ENCODE measurements around the gene OR1L6.

Gene OR1L6, protein sequence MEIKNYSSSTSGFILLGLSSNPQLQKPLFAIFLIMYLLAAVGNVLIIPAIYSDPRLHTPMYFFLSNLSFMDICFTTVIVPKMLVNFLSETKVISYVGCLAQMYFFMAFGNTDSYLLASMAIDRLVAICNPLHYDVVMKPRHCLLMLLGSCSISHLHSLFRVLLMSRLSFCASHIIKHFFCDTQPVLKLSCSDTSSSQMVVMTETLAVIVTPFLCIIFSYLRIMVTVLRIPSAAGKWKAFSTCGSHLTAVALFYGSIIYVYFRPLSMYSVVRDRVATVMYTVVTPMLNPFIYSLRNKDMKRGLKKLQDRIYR
- total RNA-seq = 0 reads per million in 2 donors

DNA sequence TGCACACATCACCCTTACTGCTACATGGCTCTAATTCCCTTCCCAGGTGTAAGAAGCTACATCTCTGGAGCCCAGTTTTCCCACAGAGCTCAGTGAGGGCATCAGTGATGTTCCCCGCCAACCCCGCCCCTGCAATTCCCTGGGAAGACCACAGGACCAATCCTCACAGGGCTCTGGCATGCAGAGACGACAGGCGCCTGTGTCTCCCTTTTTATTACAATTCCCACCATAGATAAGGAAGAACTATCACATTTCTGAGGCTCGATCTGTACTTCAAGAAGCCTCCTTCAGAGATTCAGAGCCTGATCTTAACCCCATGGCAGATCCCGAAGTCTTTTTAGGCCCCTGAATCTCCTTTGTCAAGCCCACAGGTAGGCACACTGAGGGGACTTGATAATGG lies at the start of gene OR1L6:
OR1L6 (plus strand) TSS at position 301 of the 400 bp plus-strand sequence. CDS start 7,545 bp downstream, outside the sequence.
- no peak for DNase-seq

DNA sequence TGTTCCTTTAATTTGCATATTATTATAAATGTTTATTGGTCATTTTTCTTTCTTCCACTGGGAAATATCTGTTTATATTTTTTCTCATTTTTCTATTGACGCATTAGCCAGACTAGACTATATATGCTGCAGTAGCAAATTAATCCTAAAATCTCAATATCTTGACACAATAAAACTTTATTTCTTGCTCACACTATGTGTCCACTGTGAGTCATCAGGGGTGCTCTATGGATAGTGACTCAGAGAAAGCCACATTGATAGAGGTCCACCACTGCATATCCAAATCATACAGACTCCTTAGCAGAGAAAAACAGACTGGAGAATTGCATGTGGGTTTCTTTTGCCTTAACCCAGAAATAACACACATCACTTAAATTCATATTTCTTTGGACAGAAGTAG lies 46.4 kb upstream of the OR1L6 start:
- DNase-seq = no peak

DNA sequence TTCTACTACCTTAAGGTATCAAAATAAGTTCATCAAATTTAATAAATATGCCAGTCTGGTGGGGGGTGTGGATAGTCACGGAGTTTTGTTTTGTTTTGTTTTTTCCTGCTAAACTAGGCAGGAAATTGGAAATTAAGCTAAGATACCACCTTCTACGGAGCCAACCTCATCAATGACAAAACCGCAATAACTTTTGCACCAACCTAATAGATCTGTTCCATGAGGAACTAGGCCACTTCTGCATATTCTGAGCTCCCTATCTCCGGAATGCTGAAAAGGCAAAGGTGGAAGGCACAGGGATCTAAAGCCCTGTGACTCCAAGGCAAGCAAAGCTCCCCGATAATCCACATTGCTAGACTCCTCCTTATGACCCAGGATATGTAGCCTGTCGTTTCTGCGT lies 24.1 kb upstream of the OR1L6 start:
- no peak for DNase-seq

DNA sequence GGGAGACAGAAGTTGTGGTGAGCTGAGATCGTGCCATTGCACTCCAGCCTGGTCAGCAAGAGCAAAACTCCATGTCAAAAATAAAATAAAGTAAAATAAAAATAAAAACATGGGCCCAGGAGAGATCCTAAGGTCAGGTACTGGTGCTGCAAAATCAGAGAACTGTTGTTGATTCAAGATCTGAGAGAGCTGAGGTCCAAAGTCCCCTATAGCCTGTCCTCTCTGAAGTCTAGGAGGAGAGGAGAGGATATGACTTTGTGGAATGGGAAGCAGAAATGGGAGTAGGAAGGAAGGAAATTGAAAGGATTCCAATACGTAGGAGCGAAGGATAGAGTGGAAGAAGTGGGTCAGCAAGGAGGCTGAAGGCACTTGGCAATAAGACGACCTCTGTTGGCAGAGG lies 22.9 kb upstream of the OR1L6 start:
- no peak for DNase-seq

DNA sequence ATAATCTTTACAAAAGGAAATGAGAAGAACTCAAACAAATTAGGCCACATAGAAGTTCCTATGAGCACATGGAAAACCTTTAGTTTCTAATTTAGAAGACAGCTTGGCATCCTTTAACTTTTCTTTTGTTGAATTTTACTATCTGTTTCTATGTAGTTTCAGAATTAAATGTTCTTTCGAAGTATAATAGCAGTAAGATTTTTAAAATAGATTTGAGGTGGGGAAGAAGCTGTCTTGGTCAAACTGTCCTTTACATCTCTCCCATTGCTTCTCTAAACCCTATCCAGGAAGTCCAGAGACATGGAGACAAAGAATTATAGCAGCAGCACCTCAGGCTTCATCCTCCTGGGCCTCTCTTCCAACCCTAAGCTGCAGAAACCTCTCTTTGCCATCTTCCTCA lies 18.4 kb upstream of the OR1L6 start, which contains the start of gene OR1L4:
OR1L4 (plus strand) TSS at position 301 of the 400 bp plus-strand sequence; CDS start at position 301, 0 bp downstream.
- DNase-seq = no peak

DNA sequence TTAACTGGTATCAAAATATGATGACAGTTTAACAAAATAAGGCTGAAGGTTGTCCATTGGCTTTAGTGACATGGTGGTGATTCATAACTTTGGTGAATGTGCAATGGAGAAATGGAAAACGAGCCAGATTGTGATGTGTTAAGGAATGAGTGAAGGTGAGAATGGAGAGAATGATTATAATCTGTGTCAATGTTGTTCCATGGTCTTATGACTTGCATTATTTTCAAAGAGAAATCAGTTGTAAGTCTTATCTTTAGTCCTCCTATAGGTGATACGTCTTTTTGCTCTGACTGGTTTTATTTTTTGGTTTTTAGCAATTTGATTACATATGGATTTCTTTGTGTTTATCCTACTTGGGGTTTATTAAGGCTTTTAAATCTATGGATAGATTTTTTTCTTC lies 12.7 kb downstream of the OR1L6 start:
- no peak for DNase-seq

DNA sequence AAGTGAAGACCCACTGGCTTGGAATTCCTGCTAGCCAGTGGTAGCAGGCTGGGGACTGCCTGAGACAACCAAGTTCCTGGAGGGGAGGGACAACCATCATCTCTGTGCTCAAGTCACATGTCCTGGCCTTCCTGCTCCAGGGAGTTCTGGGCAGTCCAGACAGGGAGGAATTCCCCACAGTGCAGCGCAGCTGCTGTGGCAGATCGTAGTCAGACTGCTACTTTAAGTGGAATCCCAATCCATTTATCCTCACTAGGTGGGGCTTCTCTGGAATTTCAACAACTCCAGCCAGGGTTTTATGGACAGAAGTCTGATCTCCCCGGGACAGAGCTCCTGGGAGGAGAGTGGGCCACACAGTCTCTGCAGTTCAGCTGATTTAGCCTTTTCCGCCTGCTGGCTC lies 25.7 kb downstream of the OR1L6 start:
- no peak for DNase-seq

DNA sequence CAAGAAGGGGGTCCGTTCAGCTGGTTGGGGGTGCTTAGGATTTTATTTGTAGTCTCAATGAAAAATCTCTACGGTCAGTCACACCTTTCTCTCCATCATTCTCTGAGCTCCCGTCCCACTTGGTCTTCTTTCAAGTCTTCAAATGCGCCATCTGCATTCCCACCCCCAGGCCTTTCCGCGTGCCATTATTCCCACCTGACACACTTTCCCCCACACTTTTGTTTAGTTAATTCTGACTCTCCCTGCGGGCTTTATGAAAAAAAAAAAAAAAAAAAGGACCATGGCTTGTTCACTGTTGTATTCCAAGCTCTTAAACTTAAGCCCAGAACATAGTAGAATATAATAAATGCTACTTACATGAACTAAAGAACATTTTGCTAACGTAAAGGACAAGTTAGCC lies 34.9 kb downstream of the OR1L6 start:
- no peak for DNase-seq

DNA sequence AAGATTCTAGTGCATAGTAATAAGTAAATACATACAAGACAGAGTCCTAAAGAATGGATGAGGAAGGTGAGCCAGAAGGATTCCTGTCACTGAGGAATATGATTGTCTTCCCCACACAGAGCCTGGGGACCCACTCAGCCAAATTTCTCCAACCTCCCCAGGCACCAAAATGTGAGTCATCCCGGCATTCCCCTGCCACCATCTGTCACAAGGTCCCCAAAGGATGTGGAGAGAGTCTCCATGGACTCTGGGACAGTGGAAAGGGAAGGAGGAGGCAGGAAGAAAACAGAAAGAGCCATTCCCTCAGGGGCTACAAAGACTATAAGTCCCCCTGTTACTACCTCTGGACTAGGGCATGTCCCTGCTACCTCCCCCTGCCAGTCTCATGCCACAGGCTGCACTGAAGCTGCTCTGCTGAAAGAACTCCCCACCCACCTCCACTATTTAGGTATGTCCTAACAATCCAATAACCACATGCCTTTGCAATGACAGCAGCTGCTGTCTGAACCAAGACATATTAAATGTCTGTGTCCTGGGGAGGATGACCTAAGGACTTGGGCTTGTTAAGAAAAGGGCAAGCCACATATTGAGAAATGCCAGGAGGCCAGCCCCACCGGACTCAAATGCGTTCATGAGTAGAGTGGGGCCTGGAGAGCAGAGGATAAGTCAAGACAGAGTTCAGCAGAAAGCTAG lies 36.0 kb downstream of the OR1L6 start:
- DNase-seq = no peak

DNA sequence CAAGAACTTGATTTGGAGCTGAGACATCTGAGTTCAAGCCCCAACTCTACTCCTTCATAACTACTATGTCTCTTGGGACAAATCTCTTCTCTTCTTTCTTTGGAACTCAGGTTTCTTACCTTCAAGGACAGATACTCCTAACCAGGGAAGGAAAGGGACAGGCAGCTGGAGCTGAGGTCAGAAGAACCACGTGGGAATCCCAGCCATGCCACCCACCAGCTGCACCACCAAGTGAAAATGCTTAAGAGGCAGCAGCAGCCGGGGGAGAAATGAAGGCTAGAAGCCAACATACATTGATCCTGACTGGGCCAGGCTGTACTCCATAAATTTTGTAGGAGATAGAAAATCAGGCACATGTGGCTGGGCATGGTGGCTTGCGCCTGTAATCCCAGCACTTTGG lies 37.1 kb downstream of the OR1L6 start:
- DNase-seq = no peak

DNA sequence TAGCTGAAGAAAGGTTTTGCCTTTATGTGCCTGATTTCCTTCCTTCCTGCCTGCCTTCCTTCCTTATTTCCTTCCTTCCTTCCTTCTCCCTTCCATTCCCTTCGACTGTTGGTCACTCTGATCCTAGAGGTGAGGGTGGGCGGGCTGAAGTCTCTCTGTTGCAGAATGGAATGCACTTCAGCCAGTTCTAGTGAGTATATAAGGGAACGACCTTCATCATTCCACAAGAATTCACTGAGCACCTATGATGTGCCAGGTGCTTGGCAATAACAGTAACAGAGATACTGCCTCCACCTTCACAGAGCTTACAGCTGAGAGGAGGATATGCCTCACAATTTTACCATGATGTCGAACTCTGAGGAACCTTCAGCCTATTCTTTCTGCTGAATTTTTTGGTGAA lies 37.9 kb downstream of the OR1L6 start:
- DNase-seq = no peak

DNA sequence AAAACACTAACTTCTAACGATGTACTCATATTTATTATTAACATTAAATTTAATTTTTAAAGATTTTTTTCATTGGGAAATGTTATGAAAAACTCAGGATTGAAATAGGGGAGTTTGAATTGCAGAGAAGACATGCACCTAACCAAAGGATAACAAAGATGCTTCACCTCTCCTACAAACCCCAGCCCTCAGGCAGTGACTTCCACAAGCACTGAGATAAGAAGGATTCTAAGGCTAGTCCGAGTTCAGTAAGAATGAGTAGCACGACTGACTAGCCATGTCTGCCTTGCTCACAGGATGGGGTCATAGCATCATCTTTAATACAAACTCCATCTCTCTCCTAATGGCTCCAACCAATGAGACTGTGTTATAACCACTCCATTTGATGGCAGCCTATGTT lies 39.6 kb downstream of the OR1L6 start:
- DNase-seq = no peak

DNA sequence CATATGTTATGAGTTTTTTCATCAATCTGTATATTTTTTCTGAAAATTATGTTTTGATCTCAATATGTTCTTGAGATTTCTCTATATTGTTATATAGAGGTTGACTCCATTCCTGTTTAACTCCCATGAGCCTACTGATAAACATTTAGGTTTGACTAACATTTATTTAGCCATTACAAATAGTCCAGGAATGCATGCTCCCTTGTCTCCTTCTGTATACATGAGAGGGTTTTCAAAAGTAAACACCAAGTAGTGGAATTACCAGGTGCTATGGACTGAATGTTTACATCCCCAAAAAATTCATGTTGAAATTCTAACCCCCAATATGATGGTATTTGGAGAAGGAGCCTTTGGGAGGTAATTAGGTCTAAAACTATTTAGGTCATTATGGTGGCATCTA lies 43.2 kb downstream of the OR1L6 start:
- no peak for DNase-seq

DNA sequence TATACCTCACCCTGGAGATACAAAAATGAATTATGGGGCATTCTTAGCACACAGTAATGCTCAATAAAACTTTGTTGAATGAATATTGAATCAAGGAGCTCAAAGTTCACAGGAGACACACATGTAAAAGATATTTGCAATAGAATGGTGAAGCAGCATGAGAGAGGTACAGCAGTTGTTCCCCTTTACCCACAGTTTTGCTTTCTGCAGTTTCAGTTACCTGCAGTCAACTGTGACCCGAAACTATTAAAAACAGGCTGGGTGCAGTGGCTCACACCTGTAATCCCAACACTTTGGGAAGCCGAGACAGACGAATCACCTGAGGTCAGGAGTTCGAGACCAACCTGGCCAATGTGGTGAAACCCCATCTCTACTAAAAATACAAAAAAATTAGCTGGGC lies 44.2 kb downstream of the OR1L6 start:
- DNase-seq = no peak

DNA sequence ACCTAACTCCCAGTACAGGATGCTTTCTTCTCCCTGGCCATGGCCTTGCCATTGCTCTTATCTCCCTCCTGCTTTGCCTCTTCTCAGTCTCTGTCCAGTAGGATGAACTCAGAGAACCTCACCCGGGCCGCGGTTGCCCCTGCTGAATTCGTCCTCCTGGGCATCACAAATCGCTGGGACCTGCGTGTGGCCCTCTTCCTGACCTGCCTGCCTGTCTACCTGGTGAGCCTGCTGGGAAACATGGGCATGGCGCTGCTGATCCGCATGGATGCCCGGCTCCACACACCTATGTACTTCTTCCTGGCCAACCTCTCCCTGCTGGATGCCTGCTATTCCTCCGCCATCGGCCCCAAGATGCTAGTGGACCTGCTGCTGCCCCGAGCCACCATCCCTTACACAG lies 46.7 kb downstream of the OR1L6 start, which contains the start of gene OR5C1:
OR5C1 (plus strand) TSS at position 103 of the 400 bp plus-strand sequence; CDS start at position 103, 0 bp downstream.
- DNase-seq = no peak

DNA sequence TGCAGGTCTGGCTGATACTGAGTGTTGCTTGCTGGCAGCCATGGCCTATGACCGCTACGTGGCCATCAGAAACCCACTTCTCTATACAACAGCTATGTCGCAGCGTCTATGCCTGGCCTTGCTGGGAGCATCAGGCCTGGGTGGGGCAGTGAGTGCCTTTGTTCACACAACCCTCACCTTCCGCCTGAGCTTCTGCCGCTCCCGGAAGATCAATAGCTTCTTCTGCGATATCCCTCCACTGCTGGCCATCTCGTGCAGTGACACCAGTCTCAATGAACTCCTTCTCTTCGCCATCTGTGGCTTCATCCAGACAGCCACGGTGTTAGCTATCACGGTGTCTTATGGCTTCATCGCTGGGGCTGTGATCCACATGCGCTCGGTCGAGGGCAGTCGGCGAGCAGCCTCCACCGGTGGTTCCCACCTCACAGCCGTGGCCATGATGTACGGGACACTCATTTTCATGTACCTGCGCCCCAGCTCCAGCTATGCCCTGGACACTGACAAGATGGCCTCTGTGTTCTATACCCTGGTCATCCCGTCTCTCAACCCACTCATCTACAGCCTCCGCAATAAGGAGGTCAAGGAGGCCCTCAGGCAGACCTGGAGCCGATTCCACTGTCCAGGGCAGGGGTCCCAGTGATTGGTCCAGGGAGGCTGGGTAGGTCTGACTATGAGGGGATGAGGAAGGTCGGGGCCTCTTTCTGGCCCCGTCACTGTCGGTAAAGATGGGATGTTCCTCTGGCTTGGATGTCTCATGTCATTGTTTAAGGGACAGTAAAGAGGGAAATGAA lies 47.3 kb downstream of the OR1L6 start:
- DNase-seq = no peak

DNA sequence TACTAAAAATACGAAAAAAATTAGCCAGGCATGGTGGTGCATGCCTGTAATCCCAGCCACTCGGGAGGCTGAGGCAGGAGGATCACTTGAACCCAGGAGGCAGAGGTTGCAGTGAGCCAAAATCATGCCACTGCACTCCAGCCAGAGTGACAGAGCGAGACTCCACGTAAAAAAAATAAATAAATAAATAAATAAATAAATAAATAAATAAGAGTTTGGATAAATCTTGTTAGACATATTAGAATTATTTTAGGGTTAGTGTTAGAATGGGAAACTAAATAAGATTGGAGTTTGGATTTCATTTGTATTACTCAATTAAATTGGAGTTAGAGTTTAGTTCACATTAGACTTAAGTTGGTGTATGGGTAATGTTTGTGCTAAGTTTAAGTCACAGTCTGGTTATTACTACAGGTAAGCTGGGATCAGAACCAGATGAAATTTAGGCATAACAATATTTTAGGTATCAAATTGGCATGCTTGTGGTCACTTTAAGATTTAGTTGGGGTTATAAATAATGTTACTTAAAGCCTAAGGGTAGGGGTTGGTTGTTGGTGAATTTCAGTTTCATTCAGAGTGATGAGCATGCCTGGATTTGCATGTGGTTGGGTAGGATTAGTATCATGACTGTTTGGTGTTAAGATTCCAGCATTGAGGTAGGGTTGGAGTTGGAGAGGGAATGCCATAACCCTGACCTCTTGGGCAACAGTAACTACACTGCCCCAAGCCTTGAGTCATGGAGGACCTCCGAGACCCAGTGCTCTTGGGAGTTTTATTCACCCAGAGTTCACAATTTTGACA lies 50.0 kb downstream of the OR1L6 start:
- no peak for DNase-seq

DNA sequence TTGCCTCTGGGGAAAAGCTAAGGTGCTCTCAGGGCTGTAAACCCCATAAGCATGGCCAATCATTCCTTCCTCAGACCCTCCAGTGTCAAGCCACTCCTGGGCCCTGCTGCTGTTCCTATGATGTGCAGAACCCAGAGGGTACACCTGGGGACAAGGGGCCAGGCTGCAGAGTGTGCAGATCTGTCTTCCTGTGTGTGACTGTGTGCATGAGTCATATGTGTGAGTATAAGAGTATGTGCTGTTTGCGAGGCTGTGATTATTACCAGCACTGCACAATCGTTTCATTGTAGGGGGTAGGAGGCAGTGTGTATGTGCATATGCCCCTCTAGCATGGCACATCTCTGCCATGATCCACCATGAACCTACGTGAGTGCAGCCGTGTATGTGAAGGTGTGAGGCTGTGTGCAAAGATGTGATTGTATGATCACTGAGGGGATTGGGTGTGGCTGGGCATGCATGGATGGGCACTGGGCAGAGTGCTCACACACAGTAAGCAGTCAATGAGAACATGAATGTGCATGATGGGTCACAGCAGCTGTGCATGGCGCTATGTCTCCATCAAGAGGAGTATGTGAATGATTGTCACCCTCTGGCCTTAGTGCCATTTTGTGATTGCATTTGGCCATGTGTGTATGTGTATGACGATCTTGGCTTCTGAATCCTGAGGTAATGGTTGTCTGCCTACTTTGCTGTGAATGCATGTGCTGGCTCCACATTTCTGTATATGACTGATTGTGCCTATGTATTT lies 55.4 kb downstream of the OR1L6 start:
- no peak for DNase-seq

Data from activated gamma-delta T cell (primary cell).